GM12892 (cell line): ENCODE results near the gene TEX14.

Experiments
- POLR2A ChIP-seq: IDR thresholded peaks from 2 replicates; pipeline ENCODE4 v1.6.1; 2011; ENCODE audit warnings: low read depth, low read length, control low read depth
- POLR2AphosphoS5 ChIP-seq: IDR thresholded peaks from 2 replicates; pipeline ENCODE4 v1.6.1; 2011; ENCODE audit warnings: low read depth, low read length, control low read depth
- TAF1 ChIP-seq: IDR thresholded peaks from 2 replicates; pipeline ENCODE4 v1.6.1; 2011; ENCODE audit warnings: low read depth, mild to moderate bottlenecking, control low read depth, low read length, borderline replicate concordance

DNA sequence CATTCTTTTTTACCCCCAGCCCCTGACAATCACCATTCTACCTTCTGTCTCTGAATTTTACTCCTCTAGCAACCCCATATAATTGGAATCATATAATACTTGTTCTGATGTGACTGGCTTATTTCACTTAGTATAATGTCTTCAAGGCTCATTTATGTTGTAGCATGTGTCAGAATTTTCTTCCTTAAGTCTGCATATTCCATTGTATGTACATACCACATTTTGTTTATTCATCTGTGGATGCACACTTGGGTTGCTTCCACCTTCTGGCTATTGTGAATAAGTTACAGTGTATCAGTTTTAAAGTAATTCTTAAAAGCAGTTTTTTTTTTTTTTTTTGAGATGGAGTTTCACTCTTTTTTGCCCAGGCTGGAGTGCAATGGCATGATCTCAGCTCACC lies 39.1 kb upstream of the TEX14 start:
- TF ChIP-seq TAF1: no peak
- TF ChIP-seq POLR2A: no peak
- no peak for TF ChIP-seq POLR2AphosphoS5
